ENCODE results near the gene TYROBP.

The TYROBP gene

DNA sequence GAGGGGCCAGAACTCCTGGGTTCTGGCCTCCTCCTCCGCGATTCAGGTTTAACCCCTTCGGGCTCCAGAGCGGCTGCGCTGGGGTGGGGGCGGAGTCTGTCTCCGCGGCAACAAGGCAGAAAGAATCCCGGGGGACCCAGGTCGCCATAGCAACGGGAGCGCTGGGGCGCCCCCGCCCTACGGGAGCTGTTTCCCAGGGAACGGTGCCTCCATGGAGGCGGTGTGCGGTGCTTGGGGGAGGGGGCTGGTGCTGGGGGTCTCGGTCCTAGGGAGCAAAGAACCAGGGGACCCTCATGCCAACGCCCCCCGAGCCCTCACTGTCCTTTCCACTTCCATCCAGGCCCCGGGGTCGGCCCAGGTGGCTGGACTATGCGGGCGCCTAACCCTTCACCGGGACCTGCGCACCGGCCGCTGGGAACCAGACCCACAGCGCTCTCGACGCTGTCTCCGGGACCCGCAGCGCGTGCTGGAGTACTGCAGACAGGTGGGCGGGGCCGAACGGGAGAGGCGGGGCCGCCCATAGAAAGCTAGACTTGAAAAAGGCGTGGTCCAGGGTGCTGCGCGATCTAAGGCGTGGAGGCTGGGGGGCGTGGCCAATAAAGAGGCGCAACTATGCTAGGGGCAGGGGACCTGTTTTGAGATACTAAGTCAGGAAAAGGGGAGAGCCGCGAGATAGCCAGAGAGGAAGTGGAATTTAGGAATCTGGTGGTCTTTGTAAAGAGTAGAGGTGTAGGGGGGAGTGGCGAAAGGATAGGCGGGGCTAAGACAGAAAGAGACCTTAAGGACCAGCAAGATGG, 38.6 kb downstream of the TYROBP start:
- FAIRE-seq, result no peak

- FAIRE-seq, result no peak
These were observed 39.2 kb downstream of the TYROBP start for GRCh38 chr19:35868823-35869326.

DNA sequence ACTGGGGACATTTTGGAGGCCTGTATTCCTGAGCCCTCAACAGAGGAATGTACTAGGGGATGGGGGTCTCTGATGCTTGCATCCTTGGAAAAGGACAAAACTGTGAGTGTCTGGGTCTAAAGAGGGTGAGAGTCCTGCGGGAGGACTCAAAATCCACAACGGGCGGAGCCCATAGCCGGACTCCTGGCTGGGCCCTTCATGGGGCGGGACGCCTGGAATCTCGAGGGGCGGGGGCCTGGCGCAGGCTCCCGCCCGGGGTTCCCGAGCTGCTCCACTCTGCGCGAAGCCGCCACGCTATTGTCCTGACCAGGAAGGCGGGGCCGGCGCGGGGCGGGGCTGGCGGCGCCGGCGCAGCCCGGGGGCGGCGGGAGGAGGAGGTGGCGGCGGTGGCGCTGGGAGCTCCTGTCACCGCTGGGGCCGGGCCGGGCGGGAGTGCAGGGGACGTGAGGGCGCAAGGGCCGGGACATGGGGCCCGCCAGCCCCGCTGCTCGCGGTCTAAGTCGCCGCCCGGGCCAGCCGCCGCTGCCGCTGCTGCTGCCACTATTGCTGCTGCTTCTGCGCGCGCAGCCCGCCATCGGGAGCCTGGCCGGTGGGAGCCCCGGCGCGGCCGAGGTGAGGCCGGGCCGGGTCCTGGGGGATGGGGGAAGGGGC, 39.8 kb downstream of the TYROBP start, which contains the start of gene APLP1:
Gene APLP1 (plus strand): TSS at position 403 of the 651 bp plus-strand sequence. CDS start 63 bp downstream, at position 466.
- FAIRE-seq, result no peak

DNA sequence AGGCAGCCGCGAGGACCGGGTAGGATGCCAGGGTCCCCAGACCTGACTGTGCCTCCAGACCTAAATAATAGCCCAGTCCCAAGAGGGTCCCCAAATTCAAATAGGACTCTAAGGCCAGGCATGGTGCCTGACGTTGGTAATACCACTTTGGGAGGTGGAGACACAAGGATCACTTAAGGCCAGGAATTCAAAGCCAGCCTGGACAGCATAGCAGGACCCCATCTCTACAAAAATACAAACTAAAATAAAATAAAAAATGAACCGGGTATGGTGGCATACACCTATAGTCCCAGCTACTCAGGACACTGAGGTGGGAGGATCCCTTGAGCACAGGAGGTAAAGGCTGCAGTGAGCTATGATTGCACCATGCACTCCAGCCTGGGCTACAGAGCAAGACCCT, 45.1 kb downstream of the TYROBP start:
- no peak for FAIRE-seq

GRCh38 chr19:35862528-35862927, 45.6 kb downstream of the TYROBP start:
- FAIRE-seq, result no peak

DNA sequence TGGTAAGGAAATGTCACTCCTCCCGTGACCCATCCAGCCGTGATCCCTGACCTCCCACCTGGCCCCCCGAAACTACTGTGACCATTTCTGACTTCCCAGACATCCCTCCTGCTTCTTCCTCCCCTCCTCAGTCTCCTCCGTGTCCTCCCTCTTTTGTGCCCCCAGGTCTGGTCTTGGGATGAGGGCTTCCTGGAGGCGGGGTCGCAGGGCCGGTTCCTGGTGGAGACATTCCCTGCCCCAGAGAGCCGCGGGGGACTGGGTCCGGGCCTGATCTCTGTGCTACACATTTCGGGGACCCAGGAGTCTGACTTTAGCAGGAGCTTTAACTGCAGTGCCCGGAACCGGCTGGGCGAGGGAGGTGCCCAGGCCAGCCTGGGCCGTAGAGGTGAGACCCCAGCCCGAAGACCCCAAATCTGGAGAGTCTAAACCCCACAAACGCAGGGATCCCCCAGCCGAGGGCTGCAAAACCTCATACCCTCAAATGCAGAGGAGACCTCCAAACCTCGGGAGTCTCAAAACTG, 46.4 kb downstream of the TYROBP start:
- FAIRE-seq, result no peak

DNA sequence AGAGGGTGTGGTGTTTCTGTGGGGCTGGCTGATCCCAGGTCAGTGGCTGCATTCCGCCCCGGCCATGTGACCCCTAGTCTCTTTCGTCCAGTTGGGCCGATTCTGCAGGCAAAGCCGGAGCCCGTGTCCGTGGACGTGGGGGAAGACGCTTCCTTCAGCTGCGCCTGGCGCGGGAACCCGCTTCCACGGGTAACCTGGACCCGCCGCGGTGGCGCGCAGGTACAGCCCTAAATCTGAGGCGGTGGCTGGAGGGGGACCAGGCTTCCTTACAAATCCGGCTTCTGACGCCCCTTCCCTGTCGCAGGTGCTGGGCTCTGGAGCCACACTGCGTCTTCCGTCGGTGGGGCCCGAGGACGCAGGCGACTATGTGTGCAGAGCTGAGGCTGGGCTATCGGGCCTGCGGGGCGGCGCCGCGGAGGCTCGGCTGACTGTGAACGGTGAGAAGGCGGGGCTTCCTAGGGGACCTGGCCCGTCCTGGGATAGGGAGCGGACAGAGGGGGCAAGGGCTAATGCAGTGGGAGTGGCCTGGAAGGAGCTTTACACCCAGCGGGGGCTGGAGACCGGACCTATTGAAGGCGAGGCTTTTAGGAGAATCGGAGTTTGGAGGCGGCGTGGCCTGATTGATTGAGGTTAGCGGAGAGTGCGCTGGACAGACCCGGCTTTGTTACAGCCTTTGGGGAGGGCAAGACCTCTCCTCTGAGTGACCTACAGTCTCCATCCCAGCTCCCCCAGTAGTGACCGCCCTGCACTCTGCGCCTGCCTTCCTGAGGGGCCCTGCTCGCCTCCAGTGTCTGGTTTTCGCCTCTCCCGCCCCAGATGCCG, 47.1 kb downstream of the TYROBP start:
- no peak for FAIRE-seq

DNA sequence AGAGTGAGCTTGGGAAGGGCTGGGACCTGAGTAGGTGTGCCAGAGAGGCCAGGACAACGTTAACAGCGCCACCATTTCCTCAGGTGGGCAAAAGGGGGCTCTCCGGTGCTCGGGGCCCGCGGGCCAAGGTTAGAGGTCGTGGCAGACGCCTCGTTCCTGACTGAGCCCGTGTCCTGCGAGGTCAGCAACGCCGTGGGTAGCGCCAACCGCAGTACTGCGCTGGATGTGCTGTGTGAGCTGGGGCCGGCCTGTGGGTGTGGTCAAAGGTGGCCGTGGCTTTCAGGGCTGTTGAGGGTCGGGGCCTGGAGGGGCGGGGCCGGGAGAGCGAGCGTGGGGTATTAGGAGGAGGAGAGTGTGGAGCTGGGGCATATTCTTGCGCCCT, 47.7 kb downstream of the TYROBP start:
- FAIRE-seq, result no peak

DNA sequence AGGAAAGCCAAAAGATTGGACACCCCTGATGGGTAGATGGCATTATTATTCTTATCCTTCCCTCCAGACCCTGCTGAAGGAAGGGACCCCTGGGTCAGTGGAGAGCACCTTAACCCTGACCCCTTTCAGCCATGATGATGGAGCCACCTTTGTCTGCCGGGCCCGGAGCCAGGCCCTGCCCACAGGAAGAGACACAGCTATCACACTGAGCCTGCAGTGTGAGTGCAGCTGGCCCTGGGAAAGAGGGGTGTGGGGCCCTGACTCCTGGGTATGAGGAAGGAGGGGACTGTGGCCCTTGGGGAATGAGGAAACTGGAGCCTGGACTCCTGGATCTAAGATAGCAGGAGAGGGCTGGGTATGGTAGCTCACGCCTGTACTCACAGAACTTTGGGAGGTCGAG, 48.7 kb downstream of the TYROBP start:
- no peak for FAIRE-seq

GRCh38 chr19:35858311-35858710, 49.8 kb downstream of the TYROBP start:
- no peak for FAIRE-seq

- FAIRE-seq, result no peak
These were observed 51.4 kb downstream of the TYROBP start, which contains the start of gene KIRREL2 for GRCh38 chr19:35856546-35857149. Gene KIRREL2, plus strand, starts transcription at chr19:35856911. Its CDS starts 209 bp downstream, at chr19:35857120.
